Measurements from ENCODE around the gene BANK1.

BANK1 gene

GRCh38 chr4:101931619-101932018 lies 141.1 kb downstream of the BANK1 start:
- no peak overlapping the region for H3K4me3 ChIP-seq (replicated peaks in 1 of 2; ENCODE audit: low read depth in 2 of 2, low read length in 2 of 2)
- no peak for TF ChIP-seq CTCF (IDR thresholded peaks at IDR 0.05; ENCODE audit: low read depth, low read length)
- DNase-seq (ENCODE audit: low read depth in 2 of 2): no peak

GRCh38 chr4:101933855-101934254 lies 143.3 kb downstream of the BANK1 start:
- no peak for DNase-seq (ENCODE audit: low read depth in 2 of 2)
- no peak for TF ChIP-seq CTCF (IDR thresholded peaks at IDR 0.05; ENCODE audit: low read depth, low read length)
- no peak overlapping the region for H3K4me3 ChIP-seq (replicated peaks in 1 of 2; ENCODE audit: low read depth in 2 of 2, low read length in 2 of 2)

- no peak for DNase-seq (ENCODE audit: low read depth in 2 of 2)
- no peak overlapping the region for H3K4me3 ChIP-seq (replicated peaks in 1 of 2; ENCODE audit: low read depth in 2 of 2, low read length in 2 of 2)
- TF ChIP-seq CTCF (IDR thresholded peaks at IDR 0.05; ENCODE audit: low read depth, low read length): no peak
These were observed 148.3 kb downstream of the BANK1 start for GRCh38 chr4:101938836-101939235.

GRCh38 chr4:101941816-101942358 lies 151.4 kb downstream of the BANK1 start:
- no peak for DNase-seq (ENCODE audit: low read depth in 2 of 2)
- no peak overlapping the region for H3K4me3 ChIP-seq (replicated peaks in 1 of 2; ENCODE audit: low read depth in 2 of 2, low read length in 2 of 2)
- TF ChIP-seq CTCF (IDR thresholded peaks at IDR 0.05; ENCODE audit: low read depth, low read length): no peak

- H3K4me3 ChIP-seq (replicated peaks in 1 of 2; ENCODE audit: low read depth in 2 of 2, low read length in 2 of 2): no peak overlapping the region
- DNase-seq (ENCODE audit: low read depth in 2 of 2): no peak
- TF ChIP-seq CTCF (IDR thresholded peaks at IDR 0.05; ENCODE audit: low read depth, low read length): no peak
These were observed 152.4 kb downstream of the BANK1 start for GRCh38 chr4:101942891-101943290.

GRCh38 chr4:101944649-101945048 lies 154.1 kb downstream of the BANK1 start:
- peak in 1 of 2 donors; percentile 16 for DNase-seq (ENCODE audit: low read depth in 2 of 2)
- no peak overlapping the region for H3K4me3 ChIP-seq (replicated peaks in 1 of 2; ENCODE audit: low read depth in 2 of 2, low read length in 2 of 2)
- no peak for TF ChIP-seq CTCF (IDR thresholded peaks at IDR 0.05; ENCODE audit: low read depth, low read length)

- DNase-seq (ENCODE audit: low read depth in 2 of 2): no peak
- no peak for TF ChIP-seq CTCF (IDR thresholded peaks at IDR 0.05; ENCODE audit: low read depth, low read length)
- H3K4me3 ChIP-seq (replicated peaks in 1 of 2; ENCODE audit: low read depth in 2 of 2, low read length in 2 of 2): no peak overlapping the region
These were observed 157.5 kb downstream of the BANK1 start for GRCh38 chr4:101948055-101948454.

Data from cardiac fibroblast (primary cell).